PFSK-1 (cell line): ENCODE data around the gene TRMT2B.

ENCODE experiments used
- FOXP2 ChIP-seq: optimal IDR thresholded peaks from 2 replicates; pipeline ENCODE3; 2011; ENCODE audit warnings: borderline replicate concordance, control low read depth, inconsistent platforms; ENCODE audit not compliant: insufficient read depth; ENCODE audit errors: extremely low read length, extremely low read depth
- POLR2AphosphoS5 ChIP-seq: IDR thresholded peaks from 2 replicates; pipeline ENCODE4 v1.6.1; 2012; ENCODE audit warnings: low read depth, mild to moderate bottlenecking, control low read depth, low read length, moderate library complexity
- REST ChIP-seq, 2 experiments: IDR thresholded peaks; 2 replicates each; pipeline versions ENCODE4 v1.6.1 to v1.8.0; 2011 to 2012; ENCODE audit warnings: low read depth in 2 of 2, low read length in 2 of 2, control low read depth in 1 of 2, inconsistent platforms in 1 of 2, mild to moderate bottlenecking in 1 of 2, moderate library complexity in 1 of 2; ENCODE audit not compliant: insufficient read depth in 1 of 2
- SIN3A ChIP-seq: IDR thresholded peaks from 2 replicates; pipeline ENCODE4 v1.6.1; 2012; ENCODE audit warnings: mild to moderate bottlenecking, low read length, moderate library complexity, borderline replicate concordance; ENCODE audit not compliant: insufficient read depth
- TAF1 ChIP-seq: IDR thresholded peaks from 2 replicates; pipeline ENCODE4 v1.6.1; 2012; ENCODE audit warnings: low read length, control low read depth, borderline replicate concordance; ENCODE audit not compliant: insufficient read depth

The TRMT2B gene

GRCh38 chrX:100969936-100970335, 82.0 kb downstream of the TRMT2B start:
- no peak for TF ChIP-seq REST (IDR thresholded peaks at IDR 0.05; ENCODE audit: insufficient read depth in 1 of 2, low read depth in 2 of 2, low read length in 2 of 2)
- TF ChIP-seq POLR2AphosphoS5, result no peak
- no peak for TF ChIP-seq FOXP2
- TF ChIP-seq SIN3A, result no peak
- no peak for TF ChIP-seq TAF1

DNA sequence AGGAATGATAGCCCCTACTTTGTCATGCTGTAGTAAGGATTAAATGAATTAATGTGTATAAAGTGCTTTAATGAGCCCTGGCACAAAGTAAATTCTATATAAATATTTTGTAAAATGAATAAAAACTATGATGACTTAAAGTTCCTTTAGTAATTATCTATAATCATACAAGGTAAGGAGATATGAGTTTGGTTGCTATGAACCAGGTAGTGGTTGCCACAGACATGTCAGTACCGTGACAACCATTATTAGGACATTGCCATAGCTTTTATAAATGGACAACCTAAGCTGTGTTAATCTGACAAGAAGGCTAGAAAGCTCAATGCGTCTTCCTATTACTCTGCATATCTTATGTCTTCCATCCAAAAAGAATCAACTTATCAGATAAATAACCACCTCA, 82.5 kb downstream of the TRMT2B start, which contains the start of gene ARL13A:
Gene ARL13A (plus strand): TSS at position 301 of the 400 bp plus-strand sequence. CDS start 3,982 bp downstream, outside the sequence.
- no peak for TF ChIP-seq POLR2AphosphoS5
- TF ChIP-seq TAF1, result no peak
- TF ChIP-seq REST (IDR thresholded peaks at IDR 0.05; ENCODE audit: insufficient read depth in 1 of 2, low read depth in 2 of 2, low read length in 2 of 2), result no peak
- no peak for TF ChIP-seq SIN3A
- TF ChIP-seq FOXP2, result no peak

DNA sequence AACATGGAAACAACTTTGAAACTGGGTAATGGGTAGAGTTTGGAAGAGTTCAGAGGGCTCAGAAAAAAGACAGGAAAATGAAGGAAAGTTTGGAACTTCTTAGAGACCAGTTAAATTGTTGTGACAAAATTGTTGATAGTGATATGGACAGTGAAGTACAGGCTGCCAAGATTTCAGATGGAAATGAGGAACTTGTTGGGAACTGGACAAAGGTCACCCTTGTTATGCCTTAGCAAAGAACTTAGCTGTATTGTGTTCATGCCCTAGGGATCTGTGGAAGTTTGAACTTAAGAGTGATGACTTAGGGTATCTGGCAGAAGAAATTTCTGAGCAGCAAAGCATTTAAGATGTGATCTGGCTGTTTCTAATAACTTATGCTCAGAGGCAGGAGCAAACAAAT, 87.5 kb downstream of the TRMT2B start:
- TF ChIP-seq POLR2AphosphoS5 (no peak), FOXP2 (no peak), TAF1 (no peak), SIN3A (no peak), REST (IDR thresholded peaks at IDR 0.05; ENCODE audit: insufficient read depth in 1 of 2, low read depth in 2 of 2, low read length in 2 of 2) (no peak)

DNA sequence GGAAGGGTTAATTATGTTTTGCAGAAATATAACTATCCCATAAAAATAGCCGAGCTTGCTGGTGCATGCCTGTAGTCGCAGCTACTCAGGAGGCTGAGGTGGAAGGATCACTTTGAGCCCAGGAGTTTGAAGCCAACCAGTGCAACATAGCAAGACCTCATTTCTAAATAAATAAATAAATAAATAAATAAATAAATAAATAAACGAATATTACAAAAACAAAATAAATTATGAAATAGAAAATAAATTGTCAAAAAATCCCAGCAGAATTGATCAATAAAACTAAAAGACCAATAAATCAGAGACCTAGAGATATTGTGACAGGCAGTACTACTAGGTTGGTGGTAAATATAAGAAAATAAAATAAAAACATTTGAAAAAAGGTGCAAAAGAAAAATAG, 89.1 kb downstream of the TRMT2B start:
- no peak for TF ChIP-seq REST (IDR thresholded peaks at IDR 0.05; ENCODE audit: insufficient read depth in 1 of 2, low read depth in 2 of 2, low read length in 2 of 2)
- TF ChIP-seq SIN3A, result no peak
- TF ChIP-seq TAF1, result no peak
- TF ChIP-seq POLR2AphosphoS5, result no peak
- no peak for TF ChIP-seq FOXP2
